ENCODE data around the gene RNF168. TPM values are rescaled to one million over a fixed set of nuclear protein-coding genes. Genes with fewer than 3 reads are reported as not detected.
"Not testable (repeated sequence)": the region's sequence is repeated elsewhere in the genome, so short reads cannot be mapped to it uniquely, and the experiment has no call there.

Gene RNF168
- total RNA-seq, 1 experiment from 2014 or later = 65.5 TPM

DNA sequence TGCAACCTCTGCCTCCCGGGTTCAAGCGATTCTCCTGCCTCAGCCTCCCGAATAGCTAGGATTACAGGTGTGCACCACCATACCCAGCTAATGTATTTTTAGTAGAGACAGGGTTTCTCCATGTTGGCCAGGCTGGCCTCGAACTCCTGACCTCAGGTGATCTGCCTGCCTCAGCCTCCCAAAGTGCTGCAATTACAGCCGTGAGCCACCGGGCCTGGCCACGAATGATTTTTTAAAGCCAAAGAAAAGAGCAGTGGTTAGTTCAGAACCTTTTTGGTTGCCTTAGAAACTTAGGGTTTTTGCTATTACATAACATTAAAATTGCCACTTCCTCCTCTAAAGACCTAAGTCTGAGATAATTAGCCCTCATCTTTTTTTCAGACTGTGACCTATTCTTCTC is 46.1 kb downstream of the RNF168 start:
- H3K23me2 ChIP-seq (ENCODE audit: insufficient read length, low read depth, low read length, poor library complexity, severe bottlenecking); H3T11ph ChIP-seq (ENCODE audit: low read length); H3K9me3 ChIP-seq (ENCODE audit: control insufficient read depth, low read depth, low read length); H4K91ac ChIP-seq (ENCODE audit: insufficient read length, low read depth, low read length); H2BK120ac ChIP-seq (ENCODE audit: low read depth, low read length, poor library complexity, severe bottlenecking); H3K56ac ChIP-seq (ENCODE audit: insufficient read length, low read depth, low read length); H3K27ac ChIP-seq (ENCODE audit: insufficient read length, low read depth, low read length); H3K4me2 ChIP-seq (ENCODE audit: insufficient read depth, insufficient read length, low read length); H3K79me1 ChIP-seq (ENCODE audit: insufficient read depth, low read depth, low read length, poor library complexity, severe bottlenecking); H4K8ac ChIP-seq (replicated peaks; ENCODE audit: insufficient read length, low read depth, low read length); H4K20me1 ChIP-seq (ENCODE audit: control insufficient read depth, insufficient read depth, insufficient read length); H2BK15ac ChIP-seq (ENCODE audit: low read depth, low read length); H3K4me1 ChIP-seq (ENCODE audit: insufficient read depth, low read length); H3K23ac ChIP-seq (ENCODE audit: insufficient read length, low read depth, low read length); H2BK12ac ChIP-seq (ENCODE audit: insufficient read length, low read depth, low read length); H3K27ac Mint-ChIP-seq; H2BK20ac ChIP-seq (ENCODE audit: low read depth, low read length, poor library complexity, severe bottlenecking); H3K4me3 Mint-ChIP-seq; H3K18ac ChIP-seq (ENCODE audit: insufficient read length, low read depth, low read length); H2BK5ac ChIP-seq (ENCODE audit: insufficient read length, low read length); H3K27me3 Mint-ChIP-seq (ENCODE audit: low read depth); H3K4ac ChIP-seq (ENCODE audit: low read depth, low read length); H4K5ac ChIP-seq (ENCODE audit: insufficient read length, low read depth, low read length); H3K27me3 ChIP-seq (ENCODE audit: insufficient read depth, low read length); H3K9ac ChIP-seq (ENCODE audit: extremely low read depth, insufficient read length, low read length); H3K9me3 Mint-ChIP-seq; H3K79me2 ChIP-seq (ENCODE audit: insufficient read depth, low read length); DNase-seq; H3K14ac ChIP-seq (ENCODE audit: insufficient read depth, low read length); H2AFZ ChIP-seq (ENCODE audit: low read length); H3K36me3 Mint-ChIP-seq (ENCODE audit: insufficient read depth in 1 of 3, low read depth in 3 of 3); H3K4me1 Mint-ChIP-seq; H2AK5ac ChIP-seq (ENCODE audit: insufficient read length, low read length): not testable (repeated sequence)
- WGBS (ENCODE audit: extremely low coverage, insufficient read length, low lambda C conversion rate) = no CpG with 5 or more reads among the region's 7 CpGs
- peak; percentile 24; the same call in 1 of the 3 replicates for TF ChIP-seq CTCF (conservative IDR thresholded peaks at IDR 0.05)

Data from H9 (cell line).